ENCODE results near the gene CDK5RAP1. TPM values are rescaled to one million over a fixed set of nuclear protein-coding genes. Genes with fewer than 3 reads are reported as not detected.

Gene CDK5RAP1
- total RNA-seq, 1 donor from 2014 or later: 58.3 TPM

DNA sequence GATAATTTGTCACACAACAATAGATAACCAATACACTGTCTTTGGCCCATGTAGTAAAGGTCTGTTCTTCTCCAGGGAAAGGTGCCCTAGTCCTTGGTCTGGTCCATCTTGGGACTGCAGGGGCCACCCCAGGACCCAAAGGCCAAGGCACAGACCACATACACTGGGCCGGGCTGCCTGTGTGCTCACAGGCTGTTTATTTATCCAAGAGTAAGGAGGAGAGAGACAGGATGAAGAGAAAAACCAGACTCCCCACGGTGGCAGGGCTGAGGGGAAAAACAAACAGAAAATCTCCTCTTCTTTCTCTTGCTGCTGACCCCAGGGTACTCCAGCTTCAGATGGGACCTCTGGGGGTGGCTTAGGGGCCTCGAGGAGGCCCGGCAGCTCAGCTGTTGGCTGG is 6.5 kb upstream of the CDK5RAP1 start:
- Mint-ChIP-seq H3K4me3 (no peak overlapping the region), H3K36me3 (peaks cover 10% of the 10 kb centered on the region), H3K27ac (no peak overlapping the region), H3K27me3 (no peaks in the 10 kb centered on the region), H3K9me3 (no peaks in the 10 kb centered on the region), H3K4me1 (ENCODE audit: unreplicated experiment) (peaks cover 9% of the 10 kb centered on the region)
- DNase-seq (ENCODE audit: extremely low spot score, unreplicated experiment): no peak
- TF ChIP-seq, protein P1, sequence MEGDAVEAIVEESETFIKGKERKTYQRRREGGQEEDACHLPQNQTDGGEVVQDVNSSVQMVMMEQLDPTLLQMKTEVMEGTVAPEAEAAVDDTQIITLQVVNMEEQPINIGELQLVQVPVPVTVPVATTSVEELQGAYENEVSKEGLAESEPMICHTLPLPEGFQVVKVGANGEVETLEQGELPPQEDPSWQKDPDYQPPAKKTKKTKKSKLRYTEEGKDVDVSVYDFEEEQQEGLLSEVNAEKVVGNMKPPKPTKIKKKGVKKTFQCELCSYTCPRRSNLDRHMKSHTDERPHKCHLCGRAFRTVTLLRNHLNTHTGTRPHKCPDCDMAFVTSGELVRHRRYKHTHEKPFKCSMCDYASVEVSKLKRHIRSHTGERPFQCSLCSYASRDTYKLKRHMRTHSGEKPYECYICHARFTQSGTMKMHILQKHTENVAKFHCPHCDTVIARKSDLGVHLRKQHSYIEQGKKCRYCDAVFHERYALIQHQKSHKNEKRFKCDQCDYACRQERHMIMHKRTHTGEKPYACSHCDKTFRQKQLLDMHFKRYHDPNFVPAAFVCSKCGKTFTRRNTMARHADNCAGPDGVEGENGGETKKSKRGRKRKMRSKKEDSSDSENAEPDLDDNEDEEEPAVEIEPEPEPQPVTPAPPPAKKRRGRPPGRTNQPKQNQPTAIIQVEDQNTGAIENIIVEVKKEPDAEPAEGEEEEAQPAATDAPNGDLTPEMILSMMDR (conservative IDR thresholded peaks at IDR 0.05): no peak

DNA sequence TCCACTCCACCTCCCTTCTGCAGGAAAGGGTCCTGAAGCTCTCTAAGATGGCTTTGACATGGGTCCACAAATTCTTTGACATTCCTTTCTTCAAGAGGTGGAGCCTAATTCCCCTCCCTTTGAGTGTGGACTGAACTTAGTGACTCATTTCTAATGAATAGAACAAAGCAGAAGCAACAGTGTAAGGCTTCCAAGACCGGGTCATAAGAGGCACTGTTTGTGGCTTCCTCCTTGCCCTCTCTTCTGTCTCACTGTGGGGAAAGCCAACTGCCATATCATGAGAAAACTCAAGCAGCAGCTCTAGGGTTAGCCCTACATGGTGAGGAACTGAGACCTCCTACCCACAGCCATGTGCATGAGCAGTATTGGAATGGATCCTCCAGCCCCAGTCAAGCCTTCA is 5.9 kb upstream of the CDK5RAP1 start:
- DNase-seq (ENCODE audit: extremely low spot score, unreplicated experiment): no peak
- H3K27ac Mint-ChIP-seq: no peak overlapping the region
- H3K4me3 Mint-ChIP-seq: no peak overlapping the region
- H3K9me3 Mint-ChIP-seq: no peaks in the 10 kb centered on the region
- H3K4me1 Mint-ChIP-seq (ENCODE audit: unreplicated experiment): peaks cover 14% of the 10 kb centered on the region
- H3K36me3 Mint-ChIP-seq: peaks cover 10% of the 10 kb centered on the region
- TF ChIP-seq, protein P1 (conservative IDR thresholded peaks at IDR 0.05): no peak
- no peaks in the 10 kb centered on the region for H3K27me3 Mint-ChIP-seq

DNA sequence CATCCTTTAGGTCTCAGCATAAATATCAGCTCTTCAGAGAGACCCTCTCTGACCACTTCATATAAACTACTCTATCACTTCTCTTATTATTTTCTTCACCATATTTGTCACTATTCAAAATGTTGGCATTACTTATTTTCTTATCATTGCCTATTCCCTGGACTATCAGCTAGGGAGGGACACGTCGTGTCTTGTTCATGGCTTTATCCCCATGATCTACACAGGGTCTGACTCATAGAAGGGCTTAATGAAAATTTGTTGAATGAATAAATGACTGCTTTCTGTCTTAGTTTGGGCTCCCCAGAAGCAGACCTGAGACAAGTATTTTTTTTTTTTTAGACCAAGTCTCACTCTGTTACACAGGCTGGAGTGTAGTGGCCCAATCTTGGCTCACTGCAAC is 3.0 kb upstream of the CDK5RAP1 start:
- TF ChIP-seq, protein P1 (conservative IDR thresholded peaks at IDR 0.05): no peak
- Mint-ChIP-seq H3K27ac (no peak overlapping the region), H3K9me3 (no peaks in the 10 kb centered on the region), H3K36me3 (peaks cover 10% of the 10 kb centered on the region), H3K27me3 (no peaks in the 10 kb centered on the region), H3K4me1 (ENCODE audit: unreplicated experiment) (peaks cover 34% of the 10 kb centered on the region), H3K4me3 (peak overlapping the region; percentile 46)
- DNase-seq (ENCODE audit: extremely low spot score, unreplicated experiment): no peak

DNA sequence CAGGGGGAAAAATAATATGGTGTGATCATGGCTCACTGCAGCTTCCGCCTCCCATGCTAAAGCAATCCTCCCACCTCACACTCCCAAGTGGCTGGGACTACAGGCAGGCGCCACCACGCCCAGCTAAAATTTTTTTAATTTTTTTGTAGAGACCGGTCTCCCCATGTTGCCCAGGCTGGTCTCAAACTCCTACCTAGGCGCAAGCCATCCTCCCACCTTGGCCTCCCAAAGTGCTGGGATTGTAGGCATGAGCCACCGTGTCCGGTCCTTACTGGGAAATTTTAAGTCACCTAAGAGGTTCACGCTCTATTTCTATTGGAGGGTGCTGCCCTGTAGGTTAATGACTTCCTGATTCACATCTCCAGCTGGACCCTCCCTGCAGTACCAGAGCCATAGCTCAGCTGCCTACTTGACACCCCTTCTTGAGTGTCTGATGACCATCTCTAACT is 626 bp upstream of the CDK5RAP1 start:
- Mint-ChIP-seq H3K4me3 (peak overlapping the region; percentile 100), H3K4me1 (ENCODE audit: unreplicated experiment) (peaks cover 26% of the 10 kb centered on the region), H3K27ac (peak overlapping the region; percentile 87), H3K27me3 (no peaks in the 10 kb centered on the region), H3K36me3 (peaks cover 2% of the 10 kb centered on the region), H3K9me3 (no peaks in the 10 kb centered on the region)
- TF ChIP-seq, protein P1 (conservative IDR thresholded peaks at IDR 0.05): no peak
- DNase-seq (ENCODE audit: extremely low spot score, unreplicated experiment): no peak

DNA sequence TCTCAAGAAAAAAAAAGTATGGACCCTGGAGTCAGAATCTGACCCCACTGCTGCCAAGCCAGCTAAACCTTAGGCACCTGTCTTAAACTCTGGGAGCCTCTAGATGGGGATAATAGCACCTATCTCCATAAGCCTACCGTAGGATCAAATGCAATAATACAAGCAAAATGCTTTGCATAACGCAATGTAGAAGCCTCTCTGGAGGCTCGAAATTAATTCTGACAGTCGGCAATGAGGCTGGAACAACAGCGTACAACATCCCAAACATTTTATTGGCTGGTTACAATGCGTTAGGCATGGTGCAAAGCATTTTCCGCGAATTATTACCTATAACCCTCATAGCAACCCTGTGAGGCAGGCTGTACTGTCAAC is 521 bp downstream of the CDK5RAP1 start:
- Mint-ChIP-seq H3K27me3 (no peaks in the 10 kb centered on the region), H3K9me3 (no peaks in the 10 kb centered on the region), H3K4me3 (peak overlapping the region; percentile 100), H3K4me1 (ENCODE audit: unreplicated experiment) (peaks cover 26% of the 10 kb centered on the region), H3K36me3 (no peaks in the 10 kb centered on the region), H3K27ac (peak overlapping the region; percentile 87)
- TF ChIP-seq, protein P1 (conservative IDR thresholded peaks at IDR 0.05): no peak
- no peak for DNase-seq (ENCODE audit: extremely low spot score, unreplicated experiment)

DNA sequence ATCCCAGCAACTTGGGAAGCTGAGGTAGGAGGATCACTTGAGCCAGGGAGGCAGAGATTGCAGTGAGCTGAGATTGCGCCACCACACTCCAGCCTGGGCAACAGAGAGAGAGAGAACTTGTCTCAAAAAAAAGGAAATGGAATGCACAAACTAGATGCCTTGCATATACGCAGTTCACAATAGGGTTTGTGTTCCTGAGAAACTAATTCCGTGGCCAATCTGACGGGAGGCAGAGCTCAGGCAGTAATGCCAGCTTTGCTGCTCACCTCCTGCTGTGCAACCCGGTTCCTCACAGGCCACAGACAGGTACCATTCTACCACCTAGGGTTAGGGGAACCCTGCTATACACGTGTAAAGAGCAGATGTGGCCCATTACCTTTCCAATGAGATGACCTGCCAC is 1.4 kb downstream of the CDK5RAP1 start:
- TF ChIP-seq, protein P1 (conservative IDR thresholded peaks at IDR 0.05): no peak
- Mint-ChIP-seq H3K36me3 (no peaks in the 10 kb centered on the region), H3K4me3 (peak overlapping the region; percentile 100), H3K27me3 (no peaks in the 10 kb centered on the region), H3K4me1 (ENCODE audit: unreplicated experiment) (peaks cover 27% of the 10 kb centered on the region), H3K27ac (peak overlapping the region; percentile 87), H3K9me3 (no peaks in the 10 kb centered on the region)
- no peak for DNase-seq (ENCODE audit: extremely low spot score, unreplicated experiment)

Data from type B pancreatic cell (in vitro differentiated cells).